ENCODE results near the gene PHF8. TPM values are rescaled to one million over a fixed set of nuclear protein-coding genes. Genes with fewer than 3 reads are reported as not detected.

PHF8 gene
- total RNA-seq, 1 donor = 18.1 TPM

DNA sequence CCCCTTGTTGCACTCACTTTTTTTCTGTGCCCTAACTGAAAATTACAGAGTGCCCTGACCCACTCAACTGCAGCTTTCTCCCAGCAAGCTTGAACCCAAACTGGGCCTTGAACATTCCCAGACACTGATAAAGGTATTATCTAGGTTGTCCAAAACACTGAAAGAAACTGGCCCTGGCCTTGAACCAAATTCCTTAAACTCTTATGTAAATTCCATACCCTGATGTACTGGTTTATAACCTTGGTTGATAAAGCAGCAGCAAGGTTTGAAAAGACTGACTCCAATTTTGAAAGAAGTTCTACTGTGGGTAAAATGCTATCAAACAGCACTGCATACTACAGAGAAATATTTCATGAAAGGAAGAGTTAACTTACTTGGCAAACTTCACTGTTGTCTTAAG is 125.6 kb downstream of the PHF8 start:
- Histone ChIP-seq H3K27me3 (ENCODE audit: insufficient read depth, low read length) (no peaks in the 10 kb centered on the region), H3K4me2 (ENCODE audit: insufficient read depth, low read length) (no peak overlapping the region), H2AFZ (ENCODE audit: low read length) (no peak overlapping the region), H3K4me1 (ENCODE audit: insufficient read depth, low read length) (no peaks in the 10 kb centered on the region), H3K79me2 (ENCODE audit: insufficient read depth, low read length) (no peaks in the 10 kb centered on the region), H3K4me3 (ENCODE audit: insufficient read depth, low read length) (no peak overlapping the region), H3K9me3 (ENCODE audit: low read depth, low read length) (no peaks in the 10 kb centered on the region), H3K36me3 (ENCODE audit: insufficient read depth, low read length) (no peaks in the 10 kb centered on the region), H3K27ac (ENCODE audit: low read depth, low read length) (no peak overlapping the region), H4K20me1 (ENCODE audit: insufficient read depth, low read length) (no peaks in the 10 kb centered on the region)
- no peak for TF ChIP-seq CTCF (IDR thresholded peaks at IDR 0.05; ENCODE audit: extremely low read depth, low read depth, low read length)
- DNase-seq (ENCODE audit: insufficient read length, low spot score, missing footprints) = no peak

- H3K4me2 ChIP-seq (ENCODE audit: insufficient read depth, low read length) = no peak overlapping the region
Measured at GRCh38 chrX:53900623-53901022, 143.7 kb downstream of the PHF8 start.

DNA sequence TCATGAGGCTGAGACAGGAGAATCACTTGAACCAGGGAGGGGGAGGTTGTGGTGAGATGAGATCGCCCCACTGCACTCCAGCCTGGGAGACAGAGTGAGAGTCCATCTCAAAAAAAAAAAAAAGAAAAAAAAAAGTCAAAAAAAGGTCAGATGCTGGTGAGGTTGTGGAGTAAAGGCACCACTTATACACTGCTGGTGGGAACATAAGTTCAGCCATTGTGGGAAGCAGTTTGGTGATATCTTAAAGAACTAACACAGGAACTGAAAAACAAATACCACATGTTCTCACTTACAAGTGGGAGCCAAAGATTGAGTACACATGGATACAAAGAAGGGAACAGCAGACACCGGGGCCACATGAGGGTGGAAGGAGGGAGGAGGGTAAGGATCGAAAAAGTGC is 149.0 kb downstream of the PHF8 start:
- H3K27me3 ChIP-seq (ENCODE audit: insufficient read depth, low read length) = no peaks in the 10 kb centered on the region
- no peak for DNase-seq (ENCODE audit: insufficient read length, low spot score, missing footprints)
- TF ChIP-seq CTCF (IDR thresholded peaks at IDR 0.05; ENCODE audit: extremely low read depth, low read depth, low read length) = no peak
- H2AFZ ChIP-seq (ENCODE audit: low read length) = no peak overlapping the region
- no peak overlapping the region for H3K4me2 ChIP-seq (ENCODE audit: insufficient read depth, low read length)
- no peaks in the 10 kb centered on the region for H4K20me1 ChIP-seq (ENCODE audit: insufficient read depth, low read length)
- no peak overlapping the region for H3K4me3 ChIP-seq (ENCODE audit: insufficient read depth, low read length)
- no peaks in the 10 kb centered on the region for H3K4me1 ChIP-seq (ENCODE audit: insufficient read depth, low read length)
- no peaks in the 10 kb centered on the region for H3K79me2 ChIP-seq (ENCODE audit: insufficient read depth, low read length)
- no peaks in the 10 kb centered on the region for H3K9me3 ChIP-seq (ENCODE audit: low read depth, low read length)
- H3K27ac ChIP-seq (ENCODE audit: low read depth, low read length) = no peak overlapping the region
- no peaks in the 10 kb centered on the region for H3K36me3 ChIP-seq (ENCODE audit: insufficient read depth, low read length)

More at GRCh38 chrX:53900623-53901022, 143.7 kb downstream of the PHF8 start:
- H3K27ac ChIP-seq (ENCODE audit: low read depth, low read length) = no peak overlapping the region
- no peak for DNase-seq (ENCODE audit: insufficient read length, low spot score, missing footprints)
- no peak for TF ChIP-seq CTCF (IDR thresholded peaks at IDR 0.05; ENCODE audit: extremely low read depth, low read depth, low read length)
- H3K9me3 ChIP-seq (ENCODE audit: low read depth, low read length) = no peaks in the 10 kb centered on the region
- no peak overlapping the region for H3K4me3 ChIP-seq (ENCODE audit: insufficient read depth, low read length)
- no peak overlapping the region for H2AFZ ChIP-seq (ENCODE audit: low read length)
- no peaks in the 10 kb centered on the region for H3K79me2 ChIP-seq (ENCODE audit: insufficient read depth, low read length)
- no peaks in the 10 kb centered on the region for H3K4me1 ChIP-seq (ENCODE audit: insufficient read depth, low read length)
- H4K20me1 ChIP-seq (ENCODE audit: insufficient read depth, low read length) = no peaks in the 10 kb centered on the region
- no peaks in the 10 kb centered on the region for H3K27me3 ChIP-seq (ENCODE audit: insufficient read depth, low read length)
- H3K36me3 ChIP-seq (ENCODE audit: insufficient read depth, low read length) = no peaks in the 10 kb centered on the region

Small RNA genes within 50 kb of the gene (small RNA-seq; reads per million reads assigned to genes)
- gene RNA5SP505 = not detected

Other genes starting within 250 kb of the PHF8 start
- 8.0 TPM in 2 replicates for gene FAM120C, start 138.8 kb upstream of the PHF8 start, total RNA-seq

All from osteoblast (primary cell).